Activated CD4-positive, alpha-beta memory T cell treated with anti-CD3 and anti-CD28 coated beads for 36 hours (primary cell): Measurements from ENCODE around the gene TCEAL4. TPM values are rescaled to one million over a fixed set of nuclear protein-coding genes. Genes with fewer than 3 reads are reported as not detected.
A peak's percentile ranks its signal among the peaks of the same experiment; 100 is the strongest.

Source experiments
- CTCF ChIA-PET: fragments of 350-600 bp; sonication (Branson Sonifier 250); formaldehyde crosslinking; loops from one replicate; lab custom pipeline; 2021; ENCODE audit warnings: antibody characterized with exemption, inconsistent platforms; lab: Charles Lee
- POLR2A ChIA-PET: fragments of 350-600 bp; sonication (Branson Sonifier 250); formaldehyde crosslinking; loops from one replicate; lab custom pipeline; 2021; ENCODE audit warnings: antibody characterized with exemption; lab: Charles Lee
- DNase-seq: peaks from one replicate; pipeline ENCODE4 v3.0.0-alpha.2; 2020
- H3K27ac Mint-ChIP-seq: one replicate; pipeline ENCODE4 v1.8.0; 2021; ENCODE audit warnings: mixed read lengths
- H3K27me3 Mint-ChIP-seq: one replicate; pipeline ENCODE4 v1.8.0; 2021; ENCODE audit warnings: mixed read lengths
- H3K36me3 Mint-ChIP-seq: one replicate; pipeline ENCODE4 v1.8.0; 2021; ENCODE audit warnings: mixed read lengths
- H3K4me1 Mint-ChIP-seq: one replicate; pipeline ENCODE4 v1.8.0; 2021; ENCODE audit warnings: low read depth, mixed read lengths
- H3K4me3 Mint-ChIP-seq: one replicate; pipeline ENCODE4 v1.8.0; 2021; ENCODE audit warnings: mild to moderate bottlenecking, mixed read lengths
- H3K9me3 Mint-ChIP-seq: one replicate; pipeline ENCODE4 v1.8.0; 2021; ENCODE audit warnings: mixed read lengths
- intact Hi-C: fragments of 100-400 bp; cut with micrococcal nuclease; formaldehyde crosslinking; loops from one replicate; pipeline ENCODE4 v1.15.1; 2023
- total RNA-seq, 2 experiments: library from RNA; stranded (reverse); gene quantifications; one replicate each; pipeline ENCODE4 v1.2.3, GENCODE V29; 2021

The TCEAL4 gene
- 10 to 100 TPM; 12.4 to 13.3 TPM for total RNA-seq

GRCh38 chrX:103585411-103586313 lies at the start of gene TCEAL4:
Gene TCEAL4 (plus strand): TSS chrX:103585515. CDS start chrX:103586676, 1,161 bp downstream.
- intact Hi-C loops, result loop anchor here (1.0 to 5.0 kb wide), 2 partner anchors 42 to 101 kb away; partner anchors contain the start of genes MORF4L2 and TCEAL1
- Mint-ChIP-seq H3K4me1 (peaks cover 9% of the 10 kb centered on the region), H3K36me3 (no peaks in the 10 kb centered on the region), H3K9me3 (no peaks in the 10 kb centered on the region), H3K4me3 (peak within 1 kb of the TSS; percentile 82), H3K27me3 (peaks cover under 1% of the 10 kb centered on the region), H3K27ac (no peak within 1 kb of the TSS)
- DNase-seq, result peak; percentile 47
- CTCF ChIA-PET, result no interaction called here
- POLR2A ChIA-PET, result no interaction called here

- intact Hi-C loops, result no loop called here
- H3K4me1 Mint-ChIP-seq, result peaks cover 3% of the 10 kb centered on the region
- no peaks in the 10 kb centered on the region for H3K36me3 Mint-ChIP-seq
- ChIA-PET POLR2A (no interaction called here), CTCF (no interaction called here)
- H3K27ac Mint-ChIP-seq, result no peak overlapping the region
- no peaks in the 10 kb centered on the region for H3K9me3 Mint-ChIP-seq
- H3K4me3 Mint-ChIP-seq, result no peak overlapping the region
- no peaks in the 10 kb centered on the region for H3K27me3 Mint-ChIP-seq
- DNase-seq, result no peak
These were observed 49.2 kb upstream of the TCEAL4 start for GRCh38 chrX:103536071-103536470.

GRCh38 chrX:103536732-103537131 lies 48.6 kb upstream of the TCEAL4 start:
- Mint-ChIP-seq H3K4me1 (peaks cover 3% of the 10 kb centered on the region), H3K27me3 (no peaks in the 10 kb centered on the region), H3K4me3 (no peak overlapping the region), H3K9me3 (no peaks in the 10 kb centered on the region), H3K27ac (no peak overlapping the region), H3K36me3 (no peaks in the 10 kb centered on the region)
- ChIA-PET POLR2A (no interaction called here), CTCF (no interaction called here)
- intact Hi-C loops, result no loop called here
- DNase-seq, result no peak

- POLR2A ChIA-PET, result no interaction called here
- Mint-ChIP-seq H3K9me3 (no peaks in the 10 kb centered on the region), H3K4me3 (no peak overlapping the region), H3K4me1 (peaks cover 3% of the 10 kb centered on the region), H3K27ac (no peak overlapping the region), H3K27me3 (no peaks in the 10 kb centered on the region), H3K36me3 (no peaks in the 10 kb centered on the region)
- CTCF ChIA-PET, result no interaction called here
- DNase-seq, result no peak
- intact Hi-C loops, result no loop called here
These were observed 47.4 kb upstream of the TCEAL4 start for GRCh38 chrX:103537871-103538387.

DNA sequence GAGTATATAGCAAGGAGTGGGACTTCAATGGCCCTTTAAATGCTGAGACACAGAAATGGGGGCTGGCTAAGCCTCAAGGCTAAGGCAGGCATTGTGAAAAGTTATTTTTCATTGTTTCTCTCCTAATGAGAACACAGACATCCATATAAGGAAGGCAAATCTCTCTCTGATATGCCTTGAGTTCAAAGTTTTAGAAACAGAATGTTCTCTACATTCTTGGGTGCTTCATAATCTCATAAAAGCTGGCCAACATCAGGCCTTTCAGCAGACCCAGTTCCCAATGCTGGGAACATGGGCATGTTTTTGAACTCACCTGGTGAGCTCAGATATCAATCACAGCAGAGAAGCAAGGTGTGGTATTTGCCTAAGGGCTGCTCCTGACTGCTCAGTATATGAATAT lies 46.6 kb upstream of the TCEAL4 start:
- Mint-ChIP-seq H3K36me3 (no peaks in the 10 kb centered on the region), H3K27me3 (no peaks in the 10 kb centered on the region), H3K27ac (no peak overlapping the region), H3K4me1 (peaks cover under 1% of the 10 kb centered on the region), H3K9me3 (no peaks in the 10 kb centered on the region), H3K4me3 (no peak overlapping the region)
- ChIA-PET CTCF (no interaction called here), POLR2A (no interaction called here)
- DNase-seq, result no peak
- intact Hi-C loops, result no loop called here

- Mint-ChIP-seq H3K27ac (no peak overlapping the region), H3K4me1 (no peaks in the 10 kb centered on the region), H3K27me3 (no peaks in the 10 kb centered on the region), H3K36me3 (no peaks in the 10 kb centered on the region), H3K4me3 (no peak overlapping the region), H3K9me3 (no peaks in the 10 kb centered on the region)
- DNase-seq, result no peak
- ChIA-PET POLR2A (no interaction called here), CTCF (no interaction called here)
- intact Hi-C loops, result no loop called here
These were observed 45.6 kb upstream of the TCEAL4 start for GRCh38 chrX:103539695-103540094.

- no peak for DNase-seq
- H3K36me3 Mint-ChIP-seq, result no peaks in the 10 kb centered on the region
- ChIA-PET CTCF (no interaction called here), POLR2A (no interaction called here)
- intact Hi-C loops, result no loop called here
- H3K4me1 Mint-ChIP-seq, result no peaks in the 10 kb centered on the region
- no peaks in the 10 kb centered on the region for H3K27me3 Mint-ChIP-seq
- no peak overlapping the region for H3K4me3 Mint-ChIP-seq
- no peaks in the 10 kb centered on the region for H3K9me3 Mint-ChIP-seq
- no peak overlapping the region for H3K27ac Mint-ChIP-seq
These were observed 45.2 kb upstream of the TCEAL4 start for GRCh38 chrX:103540145-103540544.

DNA sequence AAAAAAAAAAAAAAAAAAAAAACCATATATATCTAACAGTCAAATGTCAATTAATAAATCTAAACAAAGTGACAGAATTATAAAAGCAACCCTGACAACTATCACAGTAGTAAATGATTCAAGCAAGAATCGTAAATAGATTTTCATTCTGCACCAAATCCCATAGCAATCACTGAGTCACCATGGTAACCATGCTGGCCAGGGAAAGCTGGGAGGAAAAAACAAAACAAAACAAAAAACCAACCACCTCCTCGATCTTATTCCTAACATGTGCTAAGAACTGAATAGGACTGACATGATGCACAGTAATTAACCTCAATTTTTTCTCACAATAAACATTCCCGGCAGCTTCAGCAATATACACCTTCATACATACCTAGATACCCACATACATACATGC lies 35.4 kb upstream of the TCEAL4 start:
- Mint-ChIP-seq H3K4me3 (no peak overlapping the region), H3K36me3 (no peaks in the 10 kb centered on the region), H3K27ac (no peak overlapping the region), H3K27me3 (no peaks in the 10 kb centered on the region), H3K9me3 (no peaks in the 10 kb centered on the region), H3K4me1 (no peaks in the 10 kb centered on the region)
- CTCF ChIA-PET, result interaction anchor here (0.7 kb wide), 1 partner anchor 79 kb away, joined by 3 read pairs; the partner anchor contains the start of gene TCEAL1
- intact Hi-C loops, result no loop called here
- POLR2A ChIA-PET, result no interaction called here
- DNase-seq, result no peak

GRCh38 chrX:103550415-103551051 lies 34.8 kb upstream of the TCEAL4 start:
- intact Hi-C loops, result no loop called here
- H3K4me3 Mint-ChIP-seq, result no peak overlapping the region
- H3K27ac Mint-ChIP-seq, result no peak overlapping the region
- no peaks in the 10 kb centered on the region for H3K36me3 Mint-ChIP-seq
- ChIA-PET POLR2A (no interaction called here), CTCF (interaction anchor here (0.7 kb wide), 1 partner anchor 78 kb away, joined by 3 read pairs; the partner anchor contains the start of gene TCEAL1)
- H3K27me3 Mint-ChIP-seq, result no peaks in the 10 kb centered on the region
- no peaks in the 10 kb centered on the region for H3K4me1 Mint-ChIP-seq
- H3K9me3 Mint-ChIP-seq, result no peaks in the 10 kb centered on the region
- DNase-seq, result no peak

- Mint-ChIP-seq H3K4me3 (no peak overlapping the region), H3K4me1 (no peaks in the 10 kb centered on the region), H3K27me3 (no peaks in the 10 kb centered on the region), H3K36me3 (no peaks in the 10 kb centered on the region), H3K27ac (no peak overlapping the region), H3K9me3 (no peaks in the 10 kb centered on the region)
- POLR2A ChIA-PET, result no interaction called here
- DNase-seq, result no peak
- CTCF ChIA-PET, result no interaction called here
- intact Hi-C loops, result no loop called here
These were observed 33.1 kb upstream of the TCEAL4 start for GRCh38 chrX:103552236-103552635.

GRCh38 chrX:103554687-103555424 lies 30.5 kb upstream of the TCEAL4 start:
- Mint-ChIP-seq H3K27ac (peak overlapping the region; percentile 64), H3K36me3 (no peaks in the 10 kb centered on the region), H3K4me1 (no peaks in the 10 kb centered on the region), H3K4me3 (peak overlapping the region; percentile 87), H3K9me3 (no peaks in the 10 kb centered on the region), H3K27me3 (no peaks in the 10 kb centered on the region)
- DNase-seq, result peak; percentile 77
- POLR2A ChIA-PET, result no interaction called here
- intact Hi-C loops, result loop anchor here (2.0 kb wide), 1 partner anchor 132 kb away; the partner anchor contains the start of gene MORF4L2
- CTCF ChIA-PET, result no interaction called here
